ENCODE measurements around the gene UBE2A. TPM values are rescaled to one million over a fixed set of nuclear protein-coding genes. Genes with fewer than 3 reads are reported as not detected.

The UBE2A gene
- total and polyA plus RNA-seq, 7 donors = 52.0 to 101 (median 62.1) TPM

DNA sequence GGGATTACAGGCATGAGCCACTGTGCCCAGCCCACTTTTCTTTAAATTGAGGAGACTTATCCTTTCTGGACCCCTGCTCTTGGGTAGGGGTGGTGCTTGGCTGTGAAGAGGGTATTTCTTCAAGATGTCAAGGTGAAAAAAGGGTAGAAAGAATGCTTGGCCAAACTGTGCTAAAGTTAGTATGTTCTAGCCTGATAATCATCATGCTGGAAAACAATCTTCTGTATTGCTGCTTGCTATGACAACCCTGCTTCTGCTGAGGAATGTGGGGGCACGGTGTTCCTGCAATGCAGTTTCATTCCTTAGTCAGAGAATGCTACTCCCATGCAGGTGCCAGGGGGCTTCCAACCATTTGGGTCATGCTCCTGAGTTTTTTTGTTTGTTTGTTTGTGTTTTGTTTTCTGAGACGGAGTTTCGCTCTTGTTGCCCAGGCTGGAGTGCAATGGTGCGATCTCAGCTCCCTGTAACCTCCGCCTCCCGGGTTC lies 4.0 kb upstream of the UBE2A start:
- 86 to 91% (median 89%) methylated on average over 6 of the region's 6 CpGs for WGBS, 3 donors
- H3K4me1 ChIP-seq = peaks cover 7% of the 10 kb centered on the region
- H3K27me3 ChIP-seq (ENCODE audit: insufficient read depth in 3 of 3, low read length in 2 of 3) = peaks cover 0 to 4% (median 0%) of the 10 kb centered on the region in 3 donors
- H3K36me3 ChIP-seq (ENCODE audit: insufficient read depth in 1 of 2, low read depth in 1 of 2) = no peaks in the 10 kb centered on the region
- intact Hi-C loops (cut with DNase I) = loop anchor here in 1 of 2 donors (5.0 kb wide), 1 partner anchor 53 kb away; no protein-coding TSS in a partner anchor
- H3K9me3 ChIP-seq = no peaks in the 10 kb centered on the region
- no peak for DNase-seq
- ATAC-seq = no peak
- no peak overlapping the region for H3K27ac ChIP-seq
- H3K4me3 ChIP-seq = no peak overlapping the region
- TF ChIP-seq, protein P1, sequence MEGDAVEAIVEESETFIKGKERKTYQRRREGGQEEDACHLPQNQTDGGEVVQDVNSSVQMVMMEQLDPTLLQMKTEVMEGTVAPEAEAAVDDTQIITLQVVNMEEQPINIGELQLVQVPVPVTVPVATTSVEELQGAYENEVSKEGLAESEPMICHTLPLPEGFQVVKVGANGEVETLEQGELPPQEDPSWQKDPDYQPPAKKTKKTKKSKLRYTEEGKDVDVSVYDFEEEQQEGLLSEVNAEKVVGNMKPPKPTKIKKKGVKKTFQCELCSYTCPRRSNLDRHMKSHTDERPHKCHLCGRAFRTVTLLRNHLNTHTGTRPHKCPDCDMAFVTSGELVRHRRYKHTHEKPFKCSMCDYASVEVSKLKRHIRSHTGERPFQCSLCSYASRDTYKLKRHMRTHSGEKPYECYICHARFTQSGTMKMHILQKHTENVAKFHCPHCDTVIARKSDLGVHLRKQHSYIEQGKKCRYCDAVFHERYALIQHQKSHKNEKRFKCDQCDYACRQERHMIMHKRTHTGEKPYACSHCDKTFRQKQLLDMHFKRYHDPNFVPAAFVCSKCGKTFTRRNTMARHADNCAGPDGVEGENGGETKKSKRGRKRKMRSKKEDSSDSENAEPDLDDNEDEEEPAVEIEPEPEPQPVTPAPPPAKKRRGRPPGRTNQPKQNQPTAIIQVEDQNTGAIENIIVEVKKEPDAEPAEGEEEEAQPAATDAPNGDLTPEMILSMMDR (IDR thresholded peaks at IDR 0.05) = no peak

DNA sequence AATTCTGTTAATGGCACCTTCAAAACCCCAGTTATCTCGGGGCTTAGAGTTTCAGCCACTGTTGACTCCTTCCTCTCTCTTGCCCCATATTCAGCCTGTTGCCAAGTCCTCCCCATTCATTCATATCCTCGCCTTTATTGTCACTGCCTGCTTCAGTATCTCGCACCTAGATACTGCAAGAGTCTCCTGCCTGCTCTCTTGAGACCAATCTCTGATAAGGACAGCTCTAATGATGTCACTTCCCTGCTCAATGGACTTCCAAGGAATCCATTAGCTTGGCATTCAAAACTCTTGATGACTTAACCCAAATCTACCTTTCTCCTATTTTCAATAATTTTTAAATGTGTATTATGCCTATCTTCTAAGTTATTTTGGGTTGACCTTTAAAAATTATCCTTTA lies 1.1 kb upstream of the UBE2A start:
- intact Hi-C loops (cut with DNase I) = loop anchor here in 1 of 2 donors (5.0 kb wide), 1 partner anchor 56 kb away; no protein-coding TSS in a partner anchor
- Histone ChIP-seq H3K36me3 (ENCODE audit: insufficient read depth in 1 of 2, low read depth in 1 of 2) (peaks cover 0 to 6% of the 10 kb centered on the region in 2 donors), H3K27me3 (ENCODE audit: insufficient read depth in 3 of 3, low read length in 2 of 3) (peaks cover 0 to 4% (median 0%) of the 10 kb centered on the region in 3 donors), H3K9me3 (no peaks in the 10 kb centered on the region), H3K4me1 (peaks cover 7% of the 10 kb centered on the region), H3K27ac (peak overlapping the region; percentile 91), H3K4me3 (peak overlapping the region; percentile 81)
- ATAC-seq = no peak
- DNase-seq = no peak
- 36 to 65% (median 56%) methylated on average over 3 of the region's 3 CpGs for WGBS, 3 donors
- TF ChIP-seq, protein P1 (IDR thresholded peaks at IDR 0.05) = no peak

DNA sequence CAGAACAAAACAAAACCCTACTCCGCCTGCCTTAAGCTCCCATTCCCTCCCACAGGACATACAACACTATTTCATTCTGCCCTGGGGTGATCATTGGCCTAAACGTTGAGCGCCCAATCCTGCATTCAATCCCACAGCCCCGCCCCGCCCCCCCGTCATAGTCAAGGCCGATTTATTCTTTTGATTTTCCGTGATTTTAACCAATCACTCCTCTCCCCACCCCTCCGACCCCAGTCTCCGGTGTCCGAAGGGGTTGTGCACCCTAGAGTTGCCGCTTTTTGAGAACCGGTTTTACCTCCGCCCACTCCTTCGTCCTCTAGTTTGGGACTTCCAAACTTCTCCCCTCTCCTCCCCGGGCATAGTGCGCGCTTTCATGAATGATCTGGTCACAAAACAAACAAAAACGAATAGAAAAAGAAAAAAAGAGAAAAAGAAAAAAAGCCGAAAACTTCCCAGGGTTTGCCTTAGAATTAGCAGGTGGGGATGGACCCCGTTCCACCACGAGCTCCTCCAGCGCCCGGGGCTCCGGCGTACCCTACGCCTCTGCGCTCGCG lies 446 bp upstream of the UBE2A start:
- intact Hi-C loops (cut with DNase I) = loop anchor here in 1 of 2 donors (5.0 kb wide), 1 partner anchor 57 kb away; no protein-coding TSS in a partner anchor

DNA sequence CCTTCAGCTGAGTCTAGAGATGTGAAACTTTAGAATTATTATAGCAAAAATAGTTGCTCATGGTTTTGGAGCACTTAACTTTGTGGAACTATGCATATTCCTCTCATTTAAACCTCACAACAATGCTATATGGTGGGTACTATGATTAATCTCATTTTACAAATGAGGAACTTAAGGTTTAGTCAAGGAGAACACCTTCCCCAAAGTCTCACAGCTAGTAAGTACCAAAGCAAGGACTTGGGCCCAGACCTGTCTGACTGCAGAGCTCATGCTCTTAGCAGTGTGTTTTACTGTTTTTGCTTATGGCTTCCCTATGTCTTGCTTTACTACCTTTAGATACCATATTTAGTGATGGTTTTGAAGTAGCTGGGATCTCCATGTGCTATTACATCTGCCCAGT lies 5.1 kb downstream of the UBE2A start:
- Histone ChIP-seq H3K4me3 (no peak overlapping the region), H3K27me3 (ENCODE audit: insufficient read depth in 3 of 3, low read length in 2 of 3) (no peaks in the 10 kb centered on the region), H3K36me3 (ENCODE audit: insufficient read depth in 1 of 2, low read depth in 1 of 2) (peaks cover 0 to 14% of the 10 kb centered on the region in 2 donors), H3K27ac (no peak overlapping the region), H3K9me3 (no peaks in the 10 kb centered on the region), H3K4me1 (no peaks in the 10 kb centered on the region)
- intact Hi-C loops (cut with DNase I) = no loop called here
- TF ChIP-seq, protein P1 (IDR thresholded peaks at IDR 0.05) = no peak
- ATAC-seq (no peak), DNase-seq (no peak)

More for the DNA sequence above, 446 bp upstream of the UBE2A start:
- DNase-seq = peak; percentile 23 to 53
- H3K4me3 ChIP-seq = peak overlapping the region; percentile 81
- peaks cover 0 to 6% of the 10 kb centered on the region in 2 donors for H3K36me3 ChIP-seq (ENCODE audit: insufficient read depth in 1 of 2, low read depth in 1 of 2)
- TF ChIP-seq, protein P1 (IDR thresholded peaks at IDR 0.05) = no peak
- peak overlapping the region; percentile 91 for H3K27ac ChIP-seq
- WGBS, 3 donors = 0 to 30% (median 0%) methylated on average over 30 of the region's 30 CpGs
- peak; percentile 23 to 52 (median 38) for ATAC-seq
- peaks cover 7% of the 10 kb centered on the region for H3K4me1 ChIP-seq
- H3K9me3 ChIP-seq = no peaks in the 10 kb centered on the region
- peaks cover 0 to 4% (median 0%) of the 10 kb centered on the region in 3 donors for H3K27me3 ChIP-seq (ENCODE audit: insufficient read depth in 3 of 3, low read length in 2 of 3)
